NB4 (cell line): Measurements from ENCODE around the gene LTBP1.

Experiments
- CTCF ChIP-seq: IDR thresholded peaks from one replicate; pipeline ENCODE4 v1.5.1; 2012; ENCODE audit warnings: low read depth, low read length
- MAX ChIP-seq: IDR thresholded peaks from 2 replicates; pipeline ENCODE4 v1.6.1; 2011; ENCODE audit warnings: low read depth, low read length
- MYC ChIP-seq: IDR thresholded peaks from 2 replicates; pipeline ENCODE4 v1.6.1; 2011; ENCODE audit warnings: low read depth, low read length
- POLR2A ChIP-seq: IDR thresholded peaks from 2 replicates; pipeline ENCODE4 v1.6.1; 2011; ENCODE audit warnings: mild to moderate bottlenecking; ENCODE audit not compliant: insufficient read length; ENCODE audit errors: extremely low read depth

GRCh38 chr2:33307659-33308270 lies 361.0 kb downstream of the LTBP1 start:
- TF ChIP-seq CTCF, result no peak
- TF ChIP-seq POLR2A, result no peak
- TF ChIP-seq MAX, result no peak
- TF ChIP-seq MYC, result no peak
